Central memory CD8-positive, alpha-beta T cell (primary cell): Measurements from ENCODE around the gene BEND5.

Source experiments
- ATAC-seq: fragments of 150-1000 bp; cut with Tn5 transposase; replicated peaks from 2 replicates; pipeline ENCODE4 v1.10.0; 2022; ENCODE audit warnings: mild to moderate bottlenecking, moderate FRiP score, moderate number of reproducible peaks; ENCODE audit not compliant: poor library complexity, severe bottlenecking; ENCODE audit errors: extremely low read depth
- DNase-seq, 2 donors: peaks; one replicate each; pipeline ENCODE4 v3.0.0; 2021; ENCODE audit warnings: low spot score in 2 of 2
- H3K27ac Mint-ChIP-seq: one replicate; pipeline ENCODE4 v1.8.0; 2022; ENCODE audit warnings: low read depth, mild to moderate bottlenecking, moderate library complexity, mixed read lengths
- H3K27me3 Mint-ChIP-seq: one replicate; pipeline ENCODE4 v1.8.0; 2022; ENCODE audit warnings: mixed read lengths
- H3K36me3 Mint-ChIP-seq: one replicate; pipeline ENCODE4 v1.8.0; 2022; ENCODE audit warnings: mild to moderate bottlenecking, moderate library complexity, mixed read lengths; ENCODE audit not compliant: insufficient read depth
- H3K4me1 Mint-ChIP-seq: one replicate; pipeline ENCODE4 v1.8.0; 2022; ENCODE audit warnings: mixed read lengths
- H3K4me3 Mint-ChIP-seq: one replicate; pipeline ENCODE4 v1.8.0; 2022; ENCODE audit warnings: mild to moderate bottlenecking, moderate library complexity, mixed read lengths
- H3K9me3 Mint-ChIP-seq: one replicate; pipeline ENCODE4 v1.8.0; 2022; ENCODE audit warnings: mixed read lengths

The BEND5 gene

GRCh38 chr1:48789903-48790302 lies 13.2 kb upstream of the BEND5 start:
- Mint-ChIP-seq H3K36me3 (no peaks in the 10 kb centered on the region), H3K4me1 (no peaks in the 10 kb centered on the region), H3K27ac (no peak overlapping the region), H3K4me3 (no peak overlapping the region), H3K27me3 (no peaks in the 10 kb centered on the region), H3K9me3 (no peaks in the 10 kb centered on the region)
- DNase-seq (no peak), ATAC-seq (no peak)

- H3K36me3 Mint-ChIP-seq, result no peaks in the 10 kb centered on the region
- ATAC-seq, result no peak
Measured at GRCh38 chr1:48785869-48786268, 9.2 kb upstream of the BEND5 start.

GRCh38 chr1:48784301-48784700 lies 7.6 kb upstream of the BEND5 start:
- Mint-ChIP-seq H3K27ac (no peak overlapping the region), H3K4me1 (no peaks in the 10 kb centered on the region), H3K36me3 (no peaks in the 10 kb centered on the region), H3K9me3 (no peaks in the 10 kb centered on the region), H3K4me3 (no peak overlapping the region), H3K27me3 (peaks cover 9% of the 10 kb centered on the region)
- ATAC-seq (no peak), DNase-seq (no peak)

More at GRCh38 chr1:48785869-48786268, 9.2 kb upstream of the BEND5 start:
- Mint-ChIP-seq H3K4me3 (no peak overlapping the region), H3K27me3 (peaks cover 9% of the 10 kb centered on the region), H3K4me1 (no peaks in the 10 kb centered on the region), H3K27ac (no peak overlapping the region), H3K9me3 (no peaks in the 10 kb centered on the region)
- DNase-seq, result no peak

- no peak overlapping the region for H3K27ac Mint-ChIP-seq
- peaks cover 3% of the 10 kb centered on the region for H3K36me3 Mint-ChIP-seq
- H3K27me3 Mint-ChIP-seq, result peaks cover 19% of the 10 kb centered on the region
- no peak for DNase-seq
- H3K4me1 Mint-ChIP-seq, result peaks cover 20% of the 10 kb centered on the region
- no peak for ATAC-seq
- H3K4me3 Mint-ChIP-seq, result peak overlapping the region; percentile 88
- no peaks in the 10 kb centered on the region for H3K9me3 Mint-ChIP-seq
Measured at GRCh38 chr1:48777219-48777895, 666 bp upstream of the BEND5 start.

- Mint-ChIP-seq H3K27me3 (peaks cover 19% of the 10 kb centered on the region), H3K4me1 (peaks cover 20% of the 10 kb centered on the region), H3K27ac (peak overlapping the region; percentile 83), H3K9me3 (no peaks in the 10 kb centered on the region), H3K36me3 (peaks cover 3% of the 10 kb centered on the region), H3K4me3 (peak overlapping the region; percentile 88)
- DNase-seq (no peak), ATAC-seq (no peak)
Measured at GRCh38 chr1:48775831-48776392, 779 bp downstream of the BEND5 start.

- DNase-seq (no peak), ATAC-seq (no peak)
- Mint-ChIP-seq H3K4me3 (no peak overlapping the region), H3K4me1 (peaks cover 20% of the 10 kb centered on the region), H3K36me3 (peaks cover 3% of the 10 kb centered on the region), H3K9me3 (no peaks in the 10 kb centered on the region), H3K27me3 (peaks cover 19% of the 10 kb centered on the region), H3K27ac (no peak overlapping the region)
Measured at GRCh38 chr1:48773133-48773532, 3.6 kb downstream of the BEND5 start.

GRCh38 chr1:48772211-48772610 lies 4.5 kb downstream of the BEND5 start:
- Mint-ChIP-seq H3K27me3 (peaks cover 13% of the 10 kb centered on the region), H3K36me3 (peaks cover 3% of the 10 kb centered on the region), H3K4me1 (peaks cover 16% of the 10 kb centered on the region), H3K4me3 (no peak overlapping the region), H3K9me3 (no peaks in the 10 kb centered on the region), H3K27ac (no peak overlapping the region)
- DNase-seq, result no peak
- ATAC-seq, result no peak

- Mint-ChIP-seq H3K27me3 (peaks cover 11% of the 10 kb centered on the region), H3K4me3 (no peak overlapping the region), H3K27ac (no peak overlapping the region), H3K9me3 (no peaks in the 10 kb centered on the region), H3K36me3 (peaks cover 3% of the 10 kb centered on the region), H3K4me1 (peaks cover 13% of the 10 kb centered on the region)
- ATAC-seq (no peak), DNase-seq (no peak)
Measured at GRCh38 chr1:48771561-48771960, 5.1 kb downstream of the BEND5 start.

GRCh38 chr1:48767975-48768510 lies 8.6 kb downstream of the BEND5 start:
- Mint-ChIP-seq H3K9me3 (no peaks in the 10 kb centered on the region), H3K4me3 (no peak overlapping the region), H3K36me3 (no peaks in the 10 kb centered on the region), H3K27me3 (no peaks in the 10 kb centered on the region), H3K27ac (no peak overlapping the region), H3K4me1 (peaks cover 2% of the 10 kb centered on the region)
- no peak for DNase-seq
- ATAC-seq, result no peak

- Mint-ChIP-seq H3K27ac (no peak overlapping the region), H3K4me3 (no peak overlapping the region), H3K9me3 (no peaks in the 10 kb centered on the region), H3K27me3 (no peaks in the 10 kb centered on the region), H3K36me3 (no peaks in the 10 kb centered on the region), H3K4me1 (no peaks in the 10 kb centered on the region)
- no peak for DNase-seq
- no peak for ATAC-seq
Measured at GRCh38 chr1:48765335-48765734, 11.4 kb downstream of the BEND5 start.

- Mint-ChIP-seq H3K9me3 (no peaks in the 10 kb centered on the region), H3K27ac (no peak overlapping the region), H3K36me3 (peaks cover 4% of the 10 kb centered on the region), H3K4me1 (no peaks in the 10 kb centered on the region), H3K4me3 (no peak overlapping the region), H3K27me3 (no peaks in the 10 kb centered on the region)
- ATAC-seq (no peak), DNase-seq (no peak)
Measured at GRCh38 chr1:48761986-48762385, 14.7 kb downstream of the BEND5 start.

- Mint-ChIP-seq H3K27ac (no peak overlapping the region), H3K4me1 (no peaks in the 10 kb centered on the region), H3K27me3 (no peaks in the 10 kb centered on the region), H3K9me3 (no peaks in the 10 kb centered on the region), H3K36me3 (peaks cover 4% of the 10 kb centered on the region), H3K4me3 (no peak overlapping the region)
- DNase-seq (no peak), ATAC-seq (no peak)
Measured at GRCh38 chr1:48761411-48761810, 15.3 kb downstream of the BEND5 start.

- no peaks in the 10 kb centered on the region for H3K9me3 Mint-ChIP-seq
- no peaks in the 10 kb centered on the region for H3K4me1 Mint-ChIP-seq
- no peak for ATAC-seq
- no peaks in the 10 kb centered on the region for H3K27me3 Mint-ChIP-seq
- no peak for DNase-seq
- H3K4me3 Mint-ChIP-seq, result no peak overlapping the region
- peaks cover 4% of the 10 kb centered on the region for H3K36me3 Mint-ChIP-seq
- H3K27ac Mint-ChIP-seq, result no peak overlapping the region
Measured at GRCh38 chr1:48760857-48761256, 15.8 kb downstream of the BEND5 start.
